ENCODE results near the gene LAS1L.

- no peak for TF ChIP-seq CTCF (IDR thresholded peaks at IDR 0.05)
- no peak for TF ChIP-seq POLR2A (IDR thresholded peaks at IDR 0.05)
These were observed 16.5 kb upstream of the LAS1L start for GRCh38 chrX:65551086-65551485.
